HG02943 (cell line): ENCODE measurements around the gene TCF12.
"Not testable (repeated sequence)": the region's sequence is repeated elsewhere in the genome, so short reads cannot be mapped to it uniquely, and the experiment has no call there.

ENCODE experiments used
- ATAC-seq: cut with Tn5 transposase; IDR thresholded peaks from one replicate; pipeline ENCODE4 v1.9.1; 2021; ENCODE audit warnings: mild to moderate bottlenecking, low read depth, moderate library complexity; ENCODE audit not compliant: unreplicated experiment

TCF12 gene

GRCh38 chr15:56913670-56914069, 4.8 kb upstream of the TCF12 start:
- ATAC-seq, result no peak

- ATAC-seq, result no peak
Observed at GRCh38 chr15:56915888-56916287, 2.6 kb upstream of the TCF12 start.

GRCh38 chr15:56916825-56917477, 1.5 kb upstream of the TCF12 start:
- ATAC-seq, result no peak

- ATAC-seq, result no peak
Observed at GRCh38 chr15:56917652-56918045, 795 bp upstream of the TCF12 start.

GRCh38 chr15:56919031-56919608, 676 bp downstream of the TCF12 start:
- ATAC-seq, result peak; percentile 33

GRCh38 chr15:56919609-56920366, 1.3 kb downstream of the TCF12 start:
- ATAC-seq, result peak; percentile 8

- ATAC-seq, result no peak
Observed at GRCh38 chr15:56920367-56920627, 1.9 kb downstream of the TCF12 start.

- ATAC-seq, result no peak
Observed at GRCh38 chr15:56923174-56923591, 4.7 kb downstream of the TCF12 start.

- ATAC-seq, result no peak
Observed at GRCh38 chr15:56927816-56928215, 9.4 kb downstream of the TCF12 start.

GRCh38 chr15:56929399-56929798, 11.0 kb downstream of the TCF12 start:
- no peak for ATAC-seq

- no peak for ATAC-seq
Observed at GRCh38 chr15:56929933-56930332, 11.5 kb downstream of the TCF12 start.

- no peak for ATAC-seq
Observed at GRCh38 chr15:56930669-56931313, 12.3 kb downstream of the TCF12 start.

GRCh38 chr15:56931639-56932508, 13.4 kb downstream of the TCF12 start:
- no peak for ATAC-seq

- not testable (repeated sequence) for ATAC-seq
Observed at GRCh38 chr15:56932509-56932868, 14.0 kb downstream of the TCF12 start.

- ATAC-seq, result no peak
Observed at GRCh38 chr15:56933410-56933809, 15.0 kb downstream of the TCF12 start.

- ATAC-seq, result no peak
Observed at GRCh38 chr15:56933811-56934210, 15.4 kb downstream of the TCF12 start.

GRCh38 chr15:56934269-56934668, 15.8 kb downstream of the TCF12 start:
- no peak for ATAC-seq

- no peak for ATAC-seq
Observed at GRCh38 chr15:56936929-56937328, 18.5 kb downstream of the TCF12 start.

- ATAC-seq, result no peak
Observed at GRCh38 chr15:56939257-56939656, 20.8 kb downstream of the TCF12 start.

GRCh38 chr15:56940388-56940787, 21.9 kb downstream of the TCF12 start:
- no peak for ATAC-seq

- ATAC-seq, result no peak
Observed at GRCh38 chr15:56942118-56942517, 23.7 kb downstream of the TCF12 start.
